ENCODE data around the gene ITPRID2.
A peak's percentile ranks its signal among the peaks of the same experiment; 100 is the strongest.

ITPRID2 gene

GRCh38 chr2:181934694-181935093 is 43.2 kb downstream of the ITPRID2 start:
- no peaks in the 10 kb centered on the region for H3K4me1 ChIP-seq (ENCODE audit: insufficient read depth, low read length)
- no peak overlapping the region for H3K4me3 ChIP-seq (ENCODE audit: low read length)
- no peaks in the 10 kb centered on the region for H3K27me3 ChIP-seq (ENCODE audit: insufficient read depth, low read length)
- no peaks in the 10 kb centered on the region for H3K9me3 ChIP-seq (ENCODE audit: insufficient read depth, low read depth, low read length)
- no peak overlapping the region for H3K27ac ChIP-seq (ENCODE audit: low read length)
- H3K36me3 ChIP-seq (ENCODE audit: insufficient read depth, low read depth, low read length), result 0 out of 2 replicates have a peak, but pooled peaks cover 2% of the 10 kb centered on the region
- H3K9ac ChIP-seq (ENCODE audit: low read depth, low read length), result no peak overlapping the region

- H3K36me3 ChIP-seq (ENCODE audit: insufficient read depth, low read depth, low read length), result no peaks in the 10 kb centered on the region
These were observed 45.9 kb downstream of the ITPRID2 start for GRCh38 chr2:181937473-181937872.

DNA sequence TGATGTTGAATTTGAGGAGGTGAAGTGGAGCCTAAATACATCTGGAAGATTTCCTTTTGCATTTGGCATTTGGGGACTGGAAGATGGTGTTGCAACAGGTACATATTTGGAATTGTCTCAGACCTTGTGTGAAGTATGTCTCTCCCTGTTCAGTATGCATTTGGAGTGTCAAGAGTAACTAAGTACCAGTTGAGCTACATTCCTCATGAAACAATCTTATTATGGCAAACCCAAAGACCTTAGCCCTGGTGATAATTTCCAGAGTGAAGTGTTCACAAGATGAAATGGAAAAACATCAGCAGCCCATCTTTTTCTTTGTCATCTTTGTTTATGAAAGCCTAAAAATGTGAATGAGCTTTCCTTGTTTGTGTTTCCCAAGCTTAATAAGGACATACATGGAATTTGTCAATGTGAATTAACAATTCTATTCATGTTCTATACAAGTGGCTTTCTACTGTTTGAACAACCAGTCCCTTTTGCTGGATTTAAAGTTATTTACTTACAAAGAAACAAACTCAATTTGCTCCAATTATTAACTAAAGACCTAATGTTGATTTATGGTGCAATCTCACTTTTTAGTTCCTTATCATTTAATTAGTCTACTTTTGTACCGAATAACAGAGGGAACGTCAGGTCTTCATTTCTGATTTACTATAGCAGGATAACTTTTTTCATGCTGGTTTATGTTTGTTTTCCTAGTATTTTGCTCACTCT is 52.0 kb downstream of the ITPRID2 start:
- H3K27me3 ChIP-seq (ENCODE audit: insufficient read depth, low read length), result no peaks in the 10 kb centered on the region
- H3K4me1 ChIP-seq (ENCODE audit: insufficient read depth, low read length), result no peaks in the 10 kb centered on the region; the same call in 1 of the 2 replicates
- no peak overlapping the region for H3K27ac ChIP-seq (ENCODE audit: low read length)
- no peaks in the 10 kb centered on the region for H3K9me3 ChIP-seq (ENCODE audit: insufficient read depth, low read depth, low read length)
- H3K36me3 ChIP-seq (ENCODE audit: insufficient read depth, low read depth, low read length), result no peaks in the 10 kb centered on the region
- H3K4me3 ChIP-seq (ENCODE audit: low read length), result no peak overlapping the region
- H3K9ac ChIP-seq (ENCODE audit: low read depth, low read length), result no peak overlapping the region

More at GRCh38 chr2:181937473-181937872, 45.9 kb downstream of the ITPRID2 start:
- no peak overlapping the region for H3K9ac ChIP-seq (ENCODE audit: low read depth, low read length)
- H3K4me3 ChIP-seq (ENCODE audit: low read length), result no peak overlapping the region
- no peaks in the 10 kb centered on the region for H3K4me1 ChIP-seq (ENCODE audit: insufficient read depth, low read length)
- H3K27me3 ChIP-seq (ENCODE audit: insufficient read depth, low read length), result no peaks in the 10 kb centered on the region
- no peak overlapping the region for H3K27ac ChIP-seq (ENCODE audit: low read length)
- H3K9me3 ChIP-seq (ENCODE audit: insufficient read depth, low read depth, low read length), result no peaks in the 10 kb centered on the region

DNA sequence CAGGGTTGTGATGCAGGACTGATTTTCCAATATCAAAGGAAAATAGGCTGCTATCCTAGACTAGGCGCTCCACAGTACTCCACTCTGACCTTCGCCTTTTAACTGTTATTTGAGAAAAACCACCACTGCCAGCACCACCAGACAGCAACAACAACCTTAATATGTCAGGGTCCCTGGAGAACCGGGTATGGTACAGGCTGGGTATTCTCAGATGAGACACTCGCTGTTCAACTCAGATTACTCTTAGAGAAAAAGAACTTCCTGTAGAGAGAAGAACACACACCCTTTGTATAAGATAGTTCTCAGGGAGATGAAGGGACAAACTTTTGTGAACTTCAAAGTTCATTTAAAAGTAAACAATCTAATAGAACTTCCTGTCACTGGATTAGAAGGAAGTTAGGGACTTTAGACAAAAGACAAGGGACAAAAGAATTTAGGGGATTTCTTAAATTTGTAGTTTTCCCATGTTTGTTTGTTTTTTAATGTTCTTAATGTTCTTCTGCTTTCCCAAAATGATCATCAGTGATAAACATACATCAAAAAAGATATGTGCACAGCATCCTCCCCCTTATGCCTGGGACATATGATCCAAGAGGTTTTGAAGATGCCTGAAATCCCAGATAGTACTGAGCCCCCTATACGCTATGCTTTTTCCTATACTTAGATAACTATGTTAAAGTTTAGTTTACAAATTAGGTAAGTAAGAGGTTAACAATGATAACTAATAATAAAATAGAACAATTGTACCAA is 52.8 kb downstream of the ITPRID2 start:
- Histone ChIP-seq H3K4me3 (ENCODE audit: low read length) (no peak overlapping the region), H3K27me3 (ENCODE audit: insufficient read depth, low read length) (no peaks in the 10 kb centered on the region), H3K36me3 (ENCODE audit: insufficient read depth, low read depth, low read length) (no peaks in the 10 kb centered on the region), H3K9me3 (ENCODE audit: insufficient read depth, low read depth, low read length) (no peaks in the 10 kb centered on the region), H3K4me1 (ENCODE audit: insufficient read depth, low read length) (no peaks in the 10 kb centered on the region; the same call in 1 of the 2 replicates), H3K9ac (ENCODE audit: low read depth, low read length) (no peak overlapping the region), H3K27ac (ENCODE audit: low read length) (no peak overlapping the region)

DNA sequence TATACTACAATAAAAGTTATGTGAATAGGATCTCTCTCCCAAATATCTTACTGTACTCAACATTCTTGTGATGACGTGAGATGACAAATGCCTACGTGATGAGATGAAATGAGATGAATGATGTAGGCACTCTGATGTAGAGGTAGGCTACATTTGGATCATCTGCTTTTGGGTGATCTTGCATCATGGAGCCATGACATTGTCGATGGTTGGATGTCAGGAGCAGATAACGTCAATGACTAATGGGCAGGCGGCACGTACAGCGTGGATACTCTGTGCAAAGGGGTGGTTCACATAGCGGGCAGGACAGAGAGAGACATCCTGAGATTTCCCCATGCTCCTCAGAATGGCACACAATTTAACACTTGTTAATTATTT is 53.4 kb downstream of the ITPRID2 start:
- Histone ChIP-seq H3K27me3 (ENCODE audit: insufficient read depth, low read length) (no peaks in the 10 kb centered on the region), H3K27ac (ENCODE audit: low read length) (no peak overlapping the region), H3K4me1 (ENCODE audit: insufficient read depth, low read length) (no peaks in the 10 kb centered on the region; the same call in 1 of the 2 replicates), H3K9ac (ENCODE audit: low read depth, low read length) (no peak overlapping the region), H3K4me3 (ENCODE audit: low read length) (no peak overlapping the region), H3K9me3 (ENCODE audit: insufficient read depth, low read depth, low read length) (no peaks in the 10 kb centered on the region), H3K36me3 (ENCODE audit: insufficient read depth, low read depth, low read length) (no peaks in the 10 kb centered on the region)

- no peak overlapping the region for H3K9ac ChIP-seq (ENCODE audit: low read depth, low read length)
- no peaks in the 10 kb centered on the region for H3K36me3 ChIP-seq (ENCODE audit: insufficient read depth, low read depth, low read length)
- no peaks in the 10 kb centered on the region for H3K9me3 ChIP-seq (ENCODE audit: insufficient read depth, low read depth, low read length)
- no peak overlapping the region for H3K4me3 ChIP-seq (ENCODE audit: low read length)
- no peaks in the 10 kb centered on the region; the same call in 1 of the 2 replicates for H3K4me1 ChIP-seq (ENCODE audit: insufficient read depth, low read length)
- H3K27ac ChIP-seq (ENCODE audit: low read length), result no peak overlapping the region
- no peaks in the 10 kb centered on the region for H3K27me3 ChIP-seq (ENCODE audit: insufficient read depth, low read length)
These were observed 55.1 kb downstream of the ITPRID2 start for GRCh38 chr2:181946444-181947127.

DNA sequence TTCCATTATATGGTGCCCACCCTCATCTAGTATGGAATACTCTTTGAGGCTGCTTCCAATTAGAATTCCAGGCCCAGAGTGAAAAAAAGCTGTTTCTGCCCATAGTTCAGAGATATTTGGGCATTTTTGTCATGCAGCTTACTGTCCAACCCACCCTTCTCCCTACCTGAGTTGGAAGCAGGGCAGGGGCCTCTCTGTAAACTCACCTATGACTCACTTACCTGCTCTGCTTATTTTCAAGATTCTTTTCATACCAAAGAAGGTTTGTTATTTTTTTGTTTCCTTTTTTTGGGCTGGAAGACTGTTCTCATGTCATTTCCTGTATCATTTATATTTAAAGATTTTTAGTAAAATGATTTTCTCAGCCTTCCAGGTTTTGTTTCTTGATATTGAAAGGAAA is 55.7 kb downstream of the ITPRID2 start:
- Histone ChIP-seq H3K4me3 (ENCODE audit: low read length) (no peak overlapping the region), H3K4me1 (ENCODE audit: insufficient read depth, low read length) (no peaks in the 10 kb centered on the region; the same call in 1 of the 2 replicates)

GRCh38 chr2:181948227-181948626 is 56.7 kb downstream of the ITPRID2 start:
- Histone ChIP-seq H3K9ac (ENCODE audit: low read depth, low read length) (no peak overlapping the region), H3K9me3 (ENCODE audit: insufficient read depth, low read depth, low read length) (no peaks in the 10 kb centered on the region), H3K27me3 (ENCODE audit: insufficient read depth, low read length) (no peaks in the 10 kb centered on the region), H3K4me1 (ENCODE audit: insufficient read depth, low read length) (no peaks in the 10 kb centered on the region; the same call in 1 of the 2 replicates), H3K27ac (ENCODE audit: low read length) (no peak overlapping the region), H3K4me3 (ENCODE audit: low read length) (no peak overlapping the region), H3K36me3 (ENCODE audit: insufficient read depth, low read depth, low read length) (no peaks in the 10 kb centered on the region)

More for the DNA sequence above, 55.7 kb downstream of the ITPRID2 start:
- H3K9me3 ChIP-seq (ENCODE audit: insufficient read depth, low read depth, low read length), result no peaks in the 10 kb centered on the region
- no peak overlapping the region for H3K9ac ChIP-seq (ENCODE audit: low read depth, low read length)
- no peak overlapping the region for H3K27ac ChIP-seq (ENCODE audit: low read length)
- H3K36me3 ChIP-seq (ENCODE audit: insufficient read depth, low read depth, low read length), result no peaks in the 10 kb centered on the region
- H3K27me3 ChIP-seq (ENCODE audit: insufficient read depth, low read length), result no peaks in the 10 kb centered on the region

GRCh38 chr2:181949047-181949446 is 57.5 kb downstream of the ITPRID2 start:
- H3K9me3 ChIP-seq (ENCODE audit: insufficient read depth, low read depth, low read length), result no peaks in the 10 kb centered on the region
- no peak overlapping the region for H3K4me3 ChIP-seq (ENCODE audit: low read length)
- no peak overlapping the region for H3K9ac ChIP-seq (ENCODE audit: low read depth, low read length)
- H3K27me3 ChIP-seq (ENCODE audit: insufficient read depth, low read length), result no peaks in the 10 kb centered on the region
- H3K4me1 ChIP-seq (ENCODE audit: insufficient read depth, low read length), result peaks cover 4% of the 10 kb centered on the region
- H3K36me3 ChIP-seq (ENCODE audit: insufficient read depth, low read depth, low read length), result no peaks in the 10 kb centered on the region
- no peak overlapping the region for H3K27ac ChIP-seq (ENCODE audit: low read length)

DNA sequence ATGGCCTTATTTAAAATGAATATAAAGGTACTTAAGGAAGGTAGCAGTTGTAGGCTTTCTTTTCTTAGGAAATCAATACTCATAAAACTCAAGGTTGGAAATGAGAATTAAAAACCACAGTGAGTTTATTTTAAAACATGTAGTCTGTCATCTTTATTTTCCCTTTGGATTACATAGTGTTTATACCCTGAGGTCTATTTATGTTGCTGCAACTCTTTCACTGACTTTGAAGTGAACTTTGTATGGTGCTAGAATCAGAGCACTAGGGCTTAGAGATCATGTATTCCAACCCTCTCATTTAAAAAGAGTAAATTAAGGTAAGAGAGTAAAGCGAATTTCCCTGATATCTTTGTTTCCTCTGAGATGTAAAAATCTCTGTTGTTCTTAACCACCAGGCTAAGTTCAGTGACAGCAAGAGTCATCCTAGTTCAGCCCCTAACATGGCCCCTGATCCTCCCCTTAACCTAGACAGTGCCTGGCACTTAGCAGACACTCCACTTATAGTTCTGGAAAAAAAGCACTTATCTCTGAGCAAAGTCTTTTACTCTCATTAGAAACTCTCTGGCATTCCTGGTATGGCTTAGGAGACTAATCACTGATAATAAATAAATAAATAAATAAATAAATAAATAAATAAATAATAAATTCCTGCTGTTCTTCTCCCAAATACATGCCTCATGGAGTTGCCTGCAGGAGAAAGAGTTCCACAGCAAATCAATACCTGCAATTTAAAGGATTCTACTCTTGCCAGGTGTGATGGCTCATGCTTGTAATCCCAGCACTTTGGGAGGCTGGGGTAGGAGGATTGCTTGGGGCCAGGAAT is 61.1 kb downstream of the ITPRID2 start:
- H3K4me3 ChIP-seq (ENCODE audit: low read length), result no peak overlapping the region
- H3K9me3 ChIP-seq (ENCODE audit: insufficient read depth, low read depth, low read length), result no peaks in the 10 kb centered on the region
- no peak overlapping the region for H3K9ac ChIP-seq (ENCODE audit: low read depth, low read length)
- H3K27ac ChIP-seq (ENCODE audit: low read length), result no peak overlapping the region
- H3K4me1 ChIP-seq (ENCODE audit: insufficient read depth, low read length), result peaks cover 4% of the 10 kb centered on the region
- H3K36me3 ChIP-seq (ENCODE audit: insufficient read depth, low read depth, low read length), result no peaks in the 10 kb centered on the region
- no peaks in the 10 kb centered on the region for H3K27me3 ChIP-seq (ENCODE audit: insufficient read depth, low read length)

- no peak overlapping the region for H3K27ac ChIP-seq (ENCODE audit: low read length)
- H3K9ac ChIP-seq (ENCODE audit: low read depth, low read length), result peak overlapping the region; percentile 46; the same call in 1 of the 2 replicates
- no peaks in the 10 kb centered on the region for H3K9me3 ChIP-seq (ENCODE audit: insufficient read depth, low read depth, low read length)
- H3K4me1 ChIP-seq (ENCODE audit: insufficient read depth, low read length), result peaks cover 4% of the 10 kb centered on the region; the same call in 1 of the 2 replicates
- no peaks in the 10 kb centered on the region for H3K27me3 ChIP-seq (ENCODE audit: insufficient read depth, low read length)
- peak overlapping the region; percentile 69 for H3K4me3 ChIP-seq (ENCODE audit: low read length)
- no peaks in the 10 kb centered on the region for H3K36me3 ChIP-seq (ENCODE audit: insufficient read depth, low read depth, low read length)
These were observed 62.5 kb downstream of the ITPRID2 start for GRCh38 chr2:181953881-181954537.

All from iPS-20b (cell line).